Stimulated activated CD8-positive, alpha-beta memory T cell treated with anti-CD3 and anti-CD28 coated beads, Interleukin-12 subunit alpha, Interleukin-12 subunit beta, amount 100 ng/mL, for 1 hour (primary cell): Measurements from ENCODE around the gene DEGS1.

Experiments
- DNase-seq: peaks from one replicate; pipeline ENCODE4 v3.0.0-alpha.2; 2020; ENCODE audit warnings: low read depth

The DEGS1 gene

GRCh38 chr1:224216382-224216781 is 33.3 kb downstream of the DEGS1 start:
- DNase-seq, result no peak

- DNase-seq, result no peak
These were observed 34.9 kb downstream of the DEGS1 start for GRCh38 chr1:224217655-224218623.

- DNase-seq, result no peak
These were observed 36.1 kb downstream of the DEGS1 start for GRCh38 chr1:224219011-224219611.

GRCh38 chr1:224219612-224220059 is 36.6 kb downstream of the DEGS1 start:
- no peak for DNase-seq

GRCh38 chr1:224223819-224224714 is 41.0 kb downstream of the DEGS1 start:
- no peak for DNase-seq

- no peak for DNase-seq
These were observed 43.9 kb downstream of the DEGS1 start for GRCh38 chr1:224226849-224227502.

- DNase-seq, result no peak
These were observed 51.0 kb downstream of the DEGS1 start for GRCh38 chr1:224234017-224234416.

- DNase-seq, result no peak
These were observed 52.9 kb downstream of the DEGS1 start for GRCh38 chr1:224235813-224236493.

GRCh38 chr1:224237119-224237881 is 54.3 kb downstream of the DEGS1 start:
- DNase-seq, result no peak

GRCh38 chr1:224238212-224238611 is 55.2 kb downstream of the DEGS1 start:
- no peak for DNase-seq

- no peak for DNase-seq
These were observed 55.7 kb downstream of the DEGS1 start for GRCh38 chr1:224238756-224239155.
